HG03520 (cell line): ENCODE measurements around the gene ADIRF.
"Not testable (repeated sequence)": the region's sequence is repeated elsewhere in the genome, so short reads cannot be mapped to it uniquely, and the experiment has no call there.

Experiments used
- ATAC-seq: cut with Tn5 transposase; IDR thresholded peaks from one replicate; pipeline ENCODE4 v1.9.1; 2021; ENCODE audit warnings: mild to moderate bottlenecking, moderate library complexity; ENCODE audit not compliant: unreplicated experiment

Gene ADIRF

DNA sequence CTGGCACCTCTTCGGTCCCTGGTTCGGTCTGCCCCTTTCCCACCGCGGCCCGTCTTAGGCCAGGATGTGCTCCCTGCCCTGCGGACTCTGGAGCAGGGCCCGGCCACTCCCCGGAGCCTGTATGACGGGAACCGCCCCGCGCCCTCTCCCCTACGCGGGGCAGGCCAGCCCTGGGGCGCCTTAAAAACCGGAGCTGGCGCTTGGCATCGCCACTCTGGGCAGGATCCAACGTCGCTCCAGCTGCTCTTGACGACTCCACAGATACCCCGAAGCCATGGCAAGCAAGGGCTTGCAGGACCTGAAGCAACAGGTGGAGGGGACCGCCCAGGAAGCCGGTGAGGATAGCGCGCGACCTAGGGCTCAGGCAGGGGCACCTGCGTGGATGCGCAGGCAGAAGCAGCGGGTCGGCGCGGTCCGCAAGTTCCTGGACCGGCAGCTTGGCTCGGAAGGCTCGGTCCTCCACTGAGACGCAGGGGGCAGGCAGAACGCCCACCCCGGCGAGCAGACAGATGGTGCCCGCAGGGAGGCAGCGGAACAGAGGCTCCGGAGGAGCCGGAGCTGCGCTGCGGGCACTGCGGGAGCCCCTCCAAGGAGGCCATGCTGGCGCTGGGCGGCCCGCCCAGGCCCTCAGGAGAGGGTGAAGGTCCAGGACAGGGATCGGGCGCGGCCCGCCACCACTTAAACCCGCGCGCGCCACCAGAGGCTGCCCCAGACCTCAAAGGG, at the start of gene ADIRF:
TSS of gene ADIRF (plus strand) at position 212 of the 723 bp plus-strand sequence. CDS start at position 275, 63 bp downstream.
- ATAC-seq: no peak

DNA sequence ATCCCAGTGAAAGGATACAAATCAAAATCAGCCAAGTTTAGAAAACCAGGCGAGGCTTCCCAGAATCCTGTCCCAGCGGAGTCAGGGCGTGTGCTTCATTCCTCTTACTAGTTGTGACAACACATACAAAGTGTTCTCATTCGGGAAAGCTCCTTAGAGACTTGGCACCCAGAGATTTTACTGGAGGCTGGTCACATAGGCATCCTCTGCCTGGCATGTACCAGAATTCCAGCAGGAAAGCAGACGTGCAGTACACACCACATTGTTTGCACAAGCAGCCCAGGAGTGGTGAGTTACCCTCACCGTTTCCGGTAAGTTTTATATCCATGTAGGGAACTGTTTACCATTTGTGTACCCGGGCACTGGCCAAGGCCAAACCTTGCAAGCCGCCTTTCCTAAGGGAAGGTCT, 45.7 kb upstream of the ADIRF start:
- no peak for ATAC-seq

DNA sequence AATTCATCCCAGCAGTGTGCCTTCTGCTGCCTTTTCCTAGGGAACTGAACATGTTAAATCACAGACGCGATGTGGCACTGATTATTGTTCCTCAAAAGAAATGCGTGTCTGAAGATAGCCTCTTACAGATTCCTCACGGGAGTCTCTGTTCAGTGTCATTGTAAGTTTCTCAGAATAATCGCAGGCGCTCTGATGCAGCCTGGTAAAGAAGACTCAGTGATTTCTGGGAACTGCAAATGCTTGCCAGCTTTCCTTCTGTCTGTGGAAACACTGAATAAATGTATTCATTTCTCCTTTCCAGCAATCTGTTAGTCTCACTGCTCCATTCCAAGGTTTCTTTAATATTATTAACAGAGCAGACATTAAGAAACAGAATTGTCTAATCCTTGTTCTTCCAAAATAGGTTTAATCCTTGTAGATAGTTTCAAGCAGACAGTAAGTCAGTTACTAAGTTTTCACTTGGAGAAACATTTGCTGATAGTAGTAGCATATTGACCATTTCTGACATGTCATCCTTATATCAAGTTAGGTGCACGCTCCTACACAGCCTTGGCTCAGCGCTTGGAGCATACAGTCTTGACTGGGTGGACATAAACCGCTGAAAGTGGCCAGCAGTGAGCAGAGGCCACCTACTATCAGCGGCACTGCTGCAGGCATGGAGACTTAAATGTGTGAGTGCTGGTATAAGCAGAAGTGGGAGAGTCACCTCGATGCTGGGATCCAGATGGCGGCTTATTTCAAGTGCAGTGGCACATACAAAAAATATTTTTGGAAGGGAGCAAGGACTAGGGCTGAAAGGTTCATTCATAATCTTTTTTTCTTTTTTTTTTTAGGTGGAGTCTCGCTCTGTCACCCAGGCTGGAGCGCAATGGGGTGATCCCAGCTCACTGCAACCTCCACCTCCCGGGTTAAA, 38.6 kb upstream of the ADIRF start:
- ATAC-seq: no peak

DNA sequence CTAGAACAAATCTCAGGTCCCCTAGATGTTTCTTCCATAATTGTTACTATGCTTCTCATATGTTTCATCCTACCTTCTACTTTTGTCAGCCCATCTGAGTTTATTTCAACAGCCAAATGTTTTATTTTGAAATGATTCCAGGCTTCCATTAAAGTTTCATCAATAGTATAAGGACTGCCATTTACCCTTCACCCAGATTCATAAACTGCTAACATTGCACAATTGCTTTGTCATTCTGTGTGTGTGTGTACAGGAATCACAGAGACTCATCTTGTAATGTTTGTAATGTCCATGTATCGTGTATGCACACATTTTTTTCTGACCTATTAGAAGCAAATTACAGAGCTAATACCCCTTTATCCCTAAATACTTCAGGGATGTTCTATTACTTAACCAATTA, 36.4 kb upstream of the ADIRF start:
- no peak for ATAC-seq

DNA sequence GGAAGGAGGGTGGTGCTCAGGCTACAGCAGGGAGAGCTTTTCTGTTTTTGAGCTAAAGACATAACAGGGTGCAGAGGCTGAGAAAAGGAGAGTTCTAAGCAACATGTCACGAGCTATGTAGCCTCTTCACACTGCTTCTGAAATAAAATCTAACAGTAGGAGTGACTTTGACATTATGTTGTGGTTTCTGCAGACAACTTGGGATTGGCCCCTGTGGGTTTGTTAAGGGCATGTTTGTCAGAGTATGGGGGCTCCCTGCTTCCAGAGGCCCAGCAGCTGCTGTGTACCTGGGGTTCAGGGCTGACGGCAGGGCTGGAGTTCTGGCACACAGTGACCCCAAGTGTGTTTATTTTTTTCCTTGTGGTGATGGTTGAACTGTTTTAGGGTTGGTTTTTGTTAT, 35.6 kb upstream of the ADIRF start:
- no peak for ATAC-seq

DNA sequence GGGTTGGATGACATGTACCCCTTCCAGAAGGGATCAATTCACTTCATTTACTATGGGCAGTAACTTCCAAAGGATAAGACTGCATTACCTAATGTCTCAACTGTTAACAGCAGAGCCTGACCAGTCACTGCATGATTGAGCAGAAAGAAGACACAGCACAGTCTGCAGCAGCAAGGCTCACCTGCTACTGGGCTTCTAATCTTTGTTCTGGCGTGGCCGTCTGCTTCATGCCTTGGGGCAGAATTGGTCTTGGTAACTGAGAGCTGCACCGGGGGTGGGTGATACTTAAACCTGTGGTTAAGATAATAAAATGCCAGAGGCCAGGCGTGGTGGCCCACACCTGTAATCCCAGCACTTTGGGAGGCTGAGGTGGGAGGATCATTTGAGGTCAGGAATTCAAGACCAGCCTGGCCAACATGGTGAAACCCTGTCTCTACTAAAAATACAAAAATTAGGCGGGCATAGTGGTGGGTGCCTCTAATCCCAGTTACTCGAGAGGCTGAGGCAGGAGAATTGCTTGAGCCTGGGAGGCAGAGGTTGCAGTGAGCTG, 34.0 kb upstream of the ADIRF start:
- not testable (repeated sequence) for ATAC-seq

DNA sequence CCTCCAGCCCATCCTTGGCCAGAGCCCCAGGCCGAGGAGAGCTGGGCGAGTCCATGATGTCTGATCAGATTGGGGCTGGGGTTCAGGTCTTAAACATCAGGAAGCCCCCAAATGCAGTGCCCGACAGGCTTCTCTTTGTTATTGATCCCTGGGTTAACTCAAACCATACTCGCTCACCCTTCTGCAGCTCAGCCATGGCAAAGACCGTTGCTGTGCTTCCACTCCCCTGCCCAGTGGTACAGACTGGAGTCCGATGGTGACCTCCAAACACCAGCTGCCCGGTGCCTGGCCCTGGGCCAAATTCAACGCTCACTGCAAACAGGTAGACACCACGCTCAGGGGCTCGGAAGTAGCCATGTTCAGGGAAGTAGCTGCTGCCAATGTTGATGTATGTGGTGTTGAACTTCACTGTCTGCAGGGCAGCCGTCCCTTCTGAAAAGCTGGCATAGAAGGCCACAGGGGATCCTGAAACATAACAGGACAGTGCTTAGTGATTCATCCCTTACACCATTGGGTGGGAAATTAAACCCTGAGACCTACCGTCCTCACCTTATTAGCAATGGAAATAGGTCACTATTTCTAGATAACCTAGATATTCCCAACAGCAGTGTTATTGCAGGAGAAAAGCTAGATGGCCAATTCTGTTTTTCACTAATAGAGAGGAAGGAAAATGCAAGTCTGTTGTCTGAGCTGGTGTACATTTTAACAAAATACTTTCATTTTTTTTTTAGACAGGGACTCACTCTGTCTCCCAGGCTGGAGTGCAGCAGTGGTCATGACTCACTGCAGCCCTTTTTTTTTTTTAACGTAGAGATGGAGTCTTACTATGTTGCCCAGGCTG, 31.4 kb upstream of the ADIRF start:
- no peak for ATAC-seq

DNA sequence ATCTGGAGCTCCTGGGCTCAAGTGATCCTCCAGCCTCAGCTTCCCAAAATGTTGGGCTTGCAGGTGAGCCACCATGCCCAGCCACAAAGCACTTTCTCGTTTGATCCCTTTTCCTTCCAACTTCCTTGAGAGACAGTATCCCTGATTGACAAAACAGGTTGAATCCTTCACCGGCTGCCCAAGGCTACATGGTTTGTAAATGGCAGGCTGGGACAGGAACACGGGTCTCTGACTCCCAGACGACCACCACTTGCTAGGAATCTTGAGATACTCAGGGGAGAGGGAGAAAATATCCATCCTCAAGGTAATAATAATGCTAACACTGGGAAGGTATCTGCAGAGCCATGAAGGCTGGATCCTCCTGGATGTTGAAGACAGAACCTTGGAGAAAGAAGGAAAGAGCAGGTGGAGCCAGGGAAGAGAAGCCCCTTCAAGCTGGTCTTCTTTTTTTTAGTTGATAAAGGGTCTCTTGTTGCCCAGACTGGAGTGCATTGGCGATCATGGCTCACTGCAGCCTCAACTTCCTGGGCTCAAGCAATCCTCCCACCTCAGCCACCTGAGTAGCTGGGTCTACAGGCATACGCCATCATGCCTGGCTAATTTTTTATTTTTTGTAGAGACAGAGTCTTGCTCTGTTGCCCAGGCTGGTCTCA, 30.7 kb upstream of the ADIRF start:
- ATAC-seq: no peak

DNA sequence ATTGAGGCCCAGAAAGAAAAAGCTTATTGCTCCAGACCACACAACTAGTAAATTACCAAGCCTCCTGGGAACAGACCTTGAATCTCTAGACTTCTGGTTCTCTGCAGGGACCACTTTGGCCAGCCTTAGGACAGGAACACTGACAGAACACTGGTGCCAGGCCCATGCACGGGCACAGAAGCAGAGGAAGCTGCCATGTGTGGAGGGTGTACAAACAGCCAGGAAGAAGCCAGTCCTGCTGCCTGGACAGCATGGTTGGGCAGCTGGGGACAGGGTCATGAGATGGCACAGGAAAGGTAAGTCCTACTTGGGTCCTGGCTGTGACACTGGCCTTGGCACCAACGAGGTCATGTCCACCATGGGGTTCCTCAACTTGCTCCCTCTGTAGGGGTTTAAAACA, 30.0 kb upstream of the ADIRF start:
- ATAC-seq: no peak

DNA sequence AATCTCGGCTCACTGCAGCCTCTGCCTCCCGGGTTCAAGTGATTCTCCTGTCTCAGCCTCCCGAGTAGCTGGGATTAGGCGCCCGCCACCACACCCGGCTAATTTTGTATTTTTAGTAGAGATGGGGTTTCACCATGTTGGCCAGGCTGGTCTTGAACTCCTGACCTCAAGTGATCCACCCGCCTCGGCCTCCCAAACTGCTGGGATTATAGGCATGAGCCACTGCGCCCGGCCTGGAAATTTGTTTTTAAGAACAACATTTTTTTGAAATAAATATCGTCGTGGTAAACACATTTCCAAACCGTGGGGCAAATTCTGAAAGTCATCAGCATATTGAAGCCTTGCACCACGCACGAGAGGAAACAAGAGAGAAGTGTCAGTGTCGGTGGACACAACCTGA, 28.2 kb upstream of the ADIRF start:
- ATAC-seq: not testable (repeated sequence)

DNA sequence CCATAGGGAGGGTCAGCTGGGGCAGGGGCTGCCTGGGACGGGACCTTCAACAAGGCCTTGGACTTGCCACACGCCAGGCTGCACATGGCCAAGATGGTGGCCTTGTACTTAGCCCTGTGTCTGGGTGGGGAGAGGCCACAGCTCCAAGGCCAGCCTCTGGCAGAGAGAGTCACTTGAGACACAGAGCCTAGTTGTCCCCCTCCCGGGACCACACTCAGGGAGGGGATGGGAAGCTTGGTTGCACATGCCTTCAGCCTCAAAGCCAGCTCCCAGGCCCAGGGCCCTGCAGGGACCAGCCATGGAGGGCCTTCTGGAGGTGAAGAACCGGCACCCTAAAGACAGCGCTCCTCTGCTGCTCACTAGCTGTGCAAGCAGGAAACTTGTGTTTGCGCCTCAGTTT, 27.6 kb upstream of the ADIRF start:
- no peak for ATAC-seq

DNA sequence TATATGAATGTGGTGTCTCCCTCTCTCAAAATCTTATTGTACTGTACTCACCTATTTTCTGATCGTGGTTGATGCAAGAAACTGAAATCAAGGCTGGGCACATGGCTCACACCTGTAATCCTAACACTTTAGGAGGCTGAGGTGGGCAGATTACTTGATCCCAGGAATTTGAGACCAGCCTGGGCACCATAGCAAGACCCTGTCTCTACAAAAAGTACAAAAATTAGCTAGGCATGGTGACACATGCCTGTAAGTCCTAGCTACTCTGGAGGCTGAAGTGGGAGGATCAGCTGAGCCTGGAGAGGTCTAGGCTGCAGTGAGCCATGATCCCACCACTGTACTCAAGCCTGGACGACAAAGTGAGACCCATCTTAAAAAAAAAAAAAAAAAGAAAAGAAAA, 26.9 kb upstream of the ADIRF start:
- ATAC-seq: no peak

DNA sequence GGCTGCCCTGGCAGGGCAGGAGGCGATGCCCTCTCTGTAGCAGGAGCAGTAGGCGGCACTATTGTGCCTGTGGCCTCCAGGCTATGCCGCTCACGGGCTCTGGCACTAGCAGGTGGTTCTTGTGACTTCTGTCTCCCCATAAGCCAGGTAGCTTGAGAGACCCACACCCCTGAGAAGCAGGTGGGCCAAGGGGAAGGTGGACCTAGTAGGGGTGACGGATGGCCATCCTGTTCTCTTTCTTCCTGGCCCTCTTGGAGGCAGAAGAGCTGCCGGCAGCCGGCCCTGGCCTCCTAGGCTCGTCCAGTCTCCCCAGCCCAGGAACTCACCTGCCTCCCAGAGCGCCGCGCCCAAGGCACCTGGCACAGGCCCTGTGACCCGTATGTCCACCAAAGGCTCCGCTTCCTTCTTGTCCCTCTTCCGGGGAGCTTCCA, 26.3 kb upstream of the ADIRF start:
- ATAC-seq: no peak

DNA sequence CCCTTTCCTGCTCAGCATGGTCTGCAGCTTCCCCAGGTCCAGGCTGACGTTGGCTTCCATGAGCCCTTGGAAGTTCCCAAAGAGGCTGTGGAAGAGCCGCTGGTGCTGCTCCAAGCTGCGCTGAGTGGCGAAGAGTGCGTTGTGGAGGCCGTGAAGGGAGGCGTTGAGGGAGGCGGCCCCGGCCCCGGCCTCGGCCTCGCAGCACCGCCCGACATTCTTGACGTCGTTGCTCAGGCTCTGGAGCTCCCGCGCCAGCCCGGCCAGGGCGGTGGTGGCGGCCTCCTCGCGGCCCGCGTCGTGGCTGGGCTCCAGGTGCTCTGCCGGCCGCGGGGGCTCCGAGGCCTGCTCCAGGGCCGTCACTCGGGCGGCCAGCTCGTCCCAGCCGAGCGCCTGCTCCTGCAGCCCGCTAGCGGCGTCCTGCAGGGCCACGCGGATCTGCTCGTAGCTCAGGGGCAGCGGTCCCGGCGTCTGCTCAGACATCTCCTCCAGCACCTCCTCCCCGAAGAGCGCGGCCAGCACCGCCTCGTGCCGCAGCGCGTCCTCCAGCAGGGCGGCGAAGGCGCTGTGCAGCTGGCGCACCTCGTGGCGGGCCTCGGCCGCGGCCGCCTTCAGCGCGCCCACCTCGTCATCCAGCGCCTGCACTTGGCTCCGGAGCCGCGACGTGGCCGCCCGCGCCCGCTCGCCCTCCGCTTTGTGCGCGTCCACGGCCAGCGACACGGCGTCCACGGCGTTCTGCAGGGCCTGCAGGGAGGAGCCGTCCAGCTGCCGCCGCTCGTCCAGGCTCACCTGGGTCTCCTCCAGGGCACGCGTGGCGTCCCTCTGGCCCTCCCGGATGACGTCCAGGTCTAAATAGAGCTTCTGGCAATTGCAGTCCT, 25.6 kb upstream of the ADIRF start:
- no peak for ATAC-seq

DNA sequence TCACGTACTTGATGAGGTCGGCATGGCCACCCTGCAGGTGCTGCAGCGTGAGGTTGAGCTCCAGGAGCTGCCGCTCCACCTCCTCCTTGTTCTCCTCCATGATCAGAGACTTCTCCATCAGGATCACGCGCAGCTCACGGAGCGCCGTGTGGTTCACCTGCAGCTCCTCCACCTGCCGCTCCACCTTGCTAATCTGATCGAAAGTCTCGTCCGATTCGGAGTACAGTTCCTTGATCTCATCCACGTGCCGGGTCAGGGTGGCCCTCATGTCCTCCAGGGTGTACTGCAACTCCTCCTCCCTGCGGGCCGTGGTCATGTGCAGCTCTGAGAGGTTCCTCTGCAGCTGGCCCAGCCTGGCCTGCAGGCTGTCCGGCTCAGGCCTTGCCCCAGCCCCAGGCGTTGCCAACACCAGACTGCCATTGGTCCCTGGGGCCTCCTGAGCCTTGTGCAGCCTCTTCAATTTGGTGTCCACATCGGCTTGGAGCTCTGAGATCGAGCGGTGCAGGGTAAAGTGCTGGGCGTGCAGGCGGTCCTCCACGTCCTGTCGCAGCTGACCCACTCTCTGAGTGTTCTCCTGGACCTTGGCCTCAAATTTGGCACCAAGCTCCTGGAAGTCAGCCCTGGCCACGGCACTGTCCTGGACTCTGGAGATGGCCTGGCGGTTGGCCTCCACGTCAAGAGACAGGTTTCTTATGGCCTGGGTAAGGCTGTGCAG, 24.8 kb upstream of the ADIRF start:
- no peak for ATAC-seq

DNA sequence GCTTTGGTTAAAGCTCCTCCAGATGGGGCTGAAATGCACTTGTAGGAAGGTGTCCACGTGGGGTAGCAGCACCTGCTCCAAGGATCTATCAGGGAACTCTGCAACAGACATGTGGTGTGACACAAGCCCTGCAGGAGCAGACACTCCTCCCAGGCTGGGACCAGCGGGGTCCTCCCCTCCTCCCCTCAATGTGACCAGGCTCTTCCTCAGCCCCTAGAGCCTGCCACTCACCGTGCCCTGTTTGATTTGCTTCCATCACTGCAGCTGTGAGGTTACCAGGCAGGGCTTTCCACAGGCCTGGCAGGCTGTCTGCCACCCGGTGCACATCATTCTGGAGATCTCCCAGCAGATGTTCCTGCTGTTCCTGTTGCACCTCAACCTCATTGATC, 24.3 kb upstream of the ADIRF start:
- no peak for ATAC-seq

DNA sequence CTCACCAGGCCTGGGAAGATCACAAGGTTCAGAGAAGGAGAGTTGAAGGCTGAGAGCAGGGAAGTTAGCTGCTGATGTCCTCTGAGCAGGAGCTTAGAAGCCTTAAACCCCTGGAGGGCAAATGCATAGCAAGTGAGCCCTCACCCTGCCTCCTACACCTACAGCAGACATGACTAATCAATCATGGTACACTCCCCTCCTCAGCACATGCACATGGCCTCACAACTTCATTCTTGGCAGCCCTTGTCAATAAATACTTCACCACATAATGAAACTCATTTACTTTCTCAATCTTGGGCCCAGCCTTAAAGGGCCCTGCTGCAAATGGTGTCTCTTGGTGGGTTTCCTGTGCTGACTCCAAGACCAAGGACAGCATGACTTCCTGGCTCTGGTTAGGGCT, 23.8 kb upstream of the ADIRF start:
- no peak for ATAC-seq

DNA sequence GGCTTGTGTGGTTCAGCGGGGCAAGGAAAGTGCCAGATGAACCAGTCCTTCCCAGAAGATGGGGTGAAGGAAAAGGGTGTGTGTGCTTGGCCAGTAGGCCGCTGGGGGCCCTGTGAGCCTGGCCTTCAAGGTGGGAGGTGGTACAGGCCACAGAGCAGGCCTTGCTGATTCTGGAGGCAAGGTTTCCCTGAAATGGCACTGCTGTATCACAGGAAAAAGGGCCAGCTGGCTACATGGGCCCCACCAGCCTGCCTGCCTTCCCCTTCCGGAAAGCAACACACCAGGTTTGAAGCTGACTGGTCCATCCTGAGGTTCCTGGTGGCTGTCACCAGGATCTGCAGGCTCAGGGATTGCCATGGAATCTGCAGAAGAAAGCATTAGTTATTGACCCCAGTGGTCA, 23.4 kb upstream of the ADIRF start:
- ATAC-seq: no peak
